Stimulated activated naive CD4-positive, alpha-beta T cell treated with Interleukin-2 at 50 U/mL for 16 hours (primary cell): ENCODE measurements around the gene GON4L.
"Not testable (repeated sequence)": the region's sequence is repeated elsewhere in the genome, so short reads cannot be mapped to it uniquely, and the experiment has no call there.

Experiments used
- DNase-seq: peaks from one replicate; lab custom pipeline; 2025; lab: John Stamatoyannopoulos, UW

Gene GON4L

DNA sequence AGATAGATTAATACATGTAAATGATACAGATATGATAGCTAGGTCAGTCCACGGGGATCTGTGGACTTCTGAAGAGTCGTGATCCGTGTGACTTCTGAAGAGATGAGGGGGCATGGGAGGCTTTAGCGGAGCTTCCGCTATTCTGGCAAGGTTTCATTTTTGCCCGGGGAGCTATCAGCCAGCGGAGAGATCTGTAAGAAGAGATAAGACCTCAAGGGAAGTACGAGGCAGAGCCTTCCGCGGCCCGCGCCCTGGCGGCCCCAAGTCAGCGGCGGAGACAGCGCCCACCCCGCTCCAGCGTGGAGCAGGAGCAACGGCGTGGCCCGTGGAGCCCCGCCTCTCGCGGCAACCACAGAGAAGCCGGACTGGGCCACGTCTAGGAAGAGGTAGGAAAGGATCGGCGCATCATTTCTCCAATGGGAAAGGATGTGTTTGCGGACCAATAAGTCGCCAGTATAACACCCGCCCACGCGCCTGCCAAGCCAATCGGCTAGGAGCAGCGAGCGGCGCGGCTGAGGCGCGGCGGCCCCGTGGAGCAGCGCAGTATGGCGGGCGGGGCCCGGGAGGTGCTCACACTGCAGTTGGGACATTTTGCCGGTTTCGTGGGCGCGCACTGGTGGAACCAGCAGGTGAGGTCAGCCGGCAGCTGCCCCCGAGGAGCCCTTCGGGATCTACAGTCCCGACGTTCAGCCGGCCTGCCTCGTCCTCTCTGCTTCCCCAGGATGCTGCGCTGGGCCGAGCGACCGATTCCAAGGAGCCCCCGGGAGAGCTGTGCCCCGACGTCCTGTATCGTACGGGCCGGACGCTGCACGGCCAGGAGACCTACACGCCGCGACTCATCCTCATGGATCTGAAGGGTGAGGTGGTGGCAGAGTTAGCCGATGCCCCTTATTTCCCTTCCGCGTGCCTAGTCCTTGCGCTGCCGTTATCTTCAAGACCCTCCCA is 111.5 kb downstream of the GON4L start:
- DNase-seq: peak; percentile 97

DNA sequence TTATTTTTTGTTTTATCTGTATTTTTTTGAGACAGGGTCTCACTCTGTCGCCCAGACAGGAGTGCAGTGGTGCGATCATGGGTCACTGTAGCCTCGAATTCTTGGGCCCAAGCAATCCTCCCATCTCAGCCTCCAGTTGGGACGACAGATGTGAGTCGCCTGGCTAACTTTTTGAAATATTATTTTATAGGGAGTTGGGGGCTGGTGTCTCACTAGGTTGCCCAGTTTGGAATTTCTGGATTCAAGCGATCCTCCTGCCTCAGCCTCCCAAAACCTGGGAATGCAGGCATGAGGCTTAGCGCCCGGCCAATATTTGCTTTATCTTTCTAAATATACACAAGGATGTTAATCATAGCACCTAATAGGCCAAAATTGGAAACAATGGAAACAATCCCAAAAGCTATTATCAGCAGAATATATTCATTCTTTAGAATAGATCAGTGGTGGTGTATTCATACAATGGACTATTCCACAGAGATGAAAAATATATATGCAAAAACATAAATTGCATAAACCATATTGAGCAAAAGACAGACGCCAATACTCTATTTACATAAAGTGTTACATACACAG is 112.2 kb downstream of the GON4L start:
- DNase-seq: no peak

DNA sequence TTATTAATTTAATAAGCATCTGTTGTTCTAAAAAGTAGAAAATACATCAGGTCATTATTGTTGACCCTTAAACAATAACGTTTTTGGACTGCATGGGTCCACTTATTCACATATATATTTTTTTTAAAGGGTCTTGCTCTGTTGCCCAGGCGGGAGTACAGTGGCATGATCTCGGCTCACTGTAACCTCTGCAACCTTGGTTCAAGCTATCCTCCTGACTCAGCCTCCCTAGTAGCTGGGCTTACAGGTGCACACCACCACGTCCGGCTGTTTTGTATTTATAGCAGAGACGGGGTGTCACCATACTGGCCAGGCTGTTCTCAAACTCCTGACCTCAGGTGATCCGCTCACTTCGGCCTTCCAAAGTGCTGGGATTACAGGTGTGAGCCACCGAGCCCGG is 115.1 kb downstream of the GON4L start:
- DNase-seq: no peak

DNA sequence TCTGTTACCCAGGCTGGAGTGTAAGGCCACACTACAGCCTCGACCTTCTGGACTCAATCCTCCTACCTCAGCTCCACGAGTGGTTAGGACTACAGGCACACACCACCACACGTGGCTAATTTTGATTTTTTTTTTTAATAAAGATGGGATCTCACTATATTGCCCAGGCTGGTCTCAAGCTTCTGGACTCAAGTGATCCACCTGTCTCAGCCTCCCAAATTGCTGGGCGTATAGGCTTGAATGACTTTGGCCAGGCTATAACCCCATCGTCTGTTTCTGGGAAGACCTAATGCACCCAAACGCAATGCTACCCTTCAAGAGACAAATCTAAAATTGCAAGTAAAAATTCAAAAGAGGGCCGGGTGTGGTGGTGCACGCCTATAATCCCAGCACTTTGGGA is 116.0 kb downstream of the GON4L start:
- no peak for DNase-seq

DNA sequence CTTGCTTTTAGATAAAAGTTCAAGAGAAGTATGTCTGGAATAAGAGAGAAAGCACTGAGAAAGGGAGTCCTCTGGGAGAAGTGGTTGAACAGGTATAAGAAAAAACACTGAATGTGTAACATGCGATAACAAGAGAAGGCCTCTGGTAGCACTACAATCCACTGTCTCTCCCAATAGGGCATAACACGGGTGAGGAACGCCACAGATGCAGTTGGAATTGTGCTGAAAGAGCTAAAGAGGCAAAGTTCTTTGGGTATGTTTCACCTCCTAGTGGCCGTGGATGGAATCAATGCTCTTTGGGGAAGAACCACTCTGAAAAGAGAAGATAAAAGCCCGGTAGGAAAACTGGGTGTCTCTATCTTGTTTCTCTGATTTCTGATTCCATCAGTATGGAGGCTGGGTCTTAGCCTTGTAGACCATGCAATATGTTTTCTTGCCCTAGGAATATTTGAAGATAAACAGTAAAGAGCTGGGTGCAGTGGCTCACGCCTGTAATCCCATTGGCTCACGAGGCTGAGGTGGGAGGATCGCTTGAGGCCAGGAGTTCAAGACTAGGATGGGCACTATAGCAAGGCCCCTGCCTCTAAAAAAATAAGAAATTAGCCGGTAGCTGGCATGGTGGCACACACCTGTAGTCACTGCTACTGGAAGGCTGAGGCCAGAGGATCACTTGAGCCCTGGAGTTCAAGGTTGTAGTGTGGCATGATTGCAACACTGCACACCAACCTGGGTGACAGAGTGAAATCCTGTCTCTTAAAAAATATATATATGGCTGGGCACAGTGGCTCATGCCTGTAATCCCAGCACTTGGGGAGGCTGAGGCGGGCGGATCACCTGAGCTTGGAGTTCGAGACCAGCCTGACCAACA is 127.7 kb downstream of the GON4L start:
- DNase-seq: peak; percentile 6

DNA sequence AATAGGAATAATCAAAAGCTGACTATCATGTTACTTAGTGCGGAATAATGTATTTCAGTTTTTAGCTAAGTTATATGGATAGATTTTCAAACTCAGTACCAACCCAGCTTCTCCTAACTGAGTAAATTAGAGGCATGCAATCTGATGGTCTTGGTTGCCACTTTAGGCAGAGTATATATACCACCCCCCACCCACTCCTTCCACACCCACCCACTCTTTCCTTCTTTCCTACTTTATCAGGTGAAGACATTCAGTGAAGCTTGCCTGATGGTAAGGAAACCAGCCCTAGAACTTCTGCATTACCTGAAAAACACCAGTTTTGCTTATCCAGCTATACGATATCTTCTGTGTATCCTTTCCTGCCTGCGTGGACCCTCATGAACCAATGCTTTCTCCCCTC is 131.9 kb downstream of the GON4L start:
- no peak for DNase-seq

DNA sequence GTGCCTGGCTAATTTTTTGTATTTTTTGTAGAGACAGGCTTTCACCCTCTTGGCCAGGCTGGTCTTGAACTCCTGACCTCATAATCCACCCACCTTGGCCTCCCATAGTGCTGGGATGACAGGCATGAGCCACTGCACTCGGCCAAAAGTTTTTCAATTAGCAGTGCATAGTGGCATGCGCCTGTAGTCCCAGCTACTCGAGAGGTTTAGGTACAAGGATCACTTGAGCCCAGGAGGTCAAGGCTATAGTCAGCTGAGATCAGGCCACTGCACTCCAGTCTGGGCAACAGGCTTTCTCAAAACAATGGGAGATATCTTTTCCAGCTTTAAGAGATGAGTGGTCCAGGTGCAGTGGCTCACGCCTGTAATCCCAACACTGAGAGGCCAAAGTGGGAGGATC is 137.3 kb downstream of the GON4L start:
- no peak for DNase-seq

DNA sequence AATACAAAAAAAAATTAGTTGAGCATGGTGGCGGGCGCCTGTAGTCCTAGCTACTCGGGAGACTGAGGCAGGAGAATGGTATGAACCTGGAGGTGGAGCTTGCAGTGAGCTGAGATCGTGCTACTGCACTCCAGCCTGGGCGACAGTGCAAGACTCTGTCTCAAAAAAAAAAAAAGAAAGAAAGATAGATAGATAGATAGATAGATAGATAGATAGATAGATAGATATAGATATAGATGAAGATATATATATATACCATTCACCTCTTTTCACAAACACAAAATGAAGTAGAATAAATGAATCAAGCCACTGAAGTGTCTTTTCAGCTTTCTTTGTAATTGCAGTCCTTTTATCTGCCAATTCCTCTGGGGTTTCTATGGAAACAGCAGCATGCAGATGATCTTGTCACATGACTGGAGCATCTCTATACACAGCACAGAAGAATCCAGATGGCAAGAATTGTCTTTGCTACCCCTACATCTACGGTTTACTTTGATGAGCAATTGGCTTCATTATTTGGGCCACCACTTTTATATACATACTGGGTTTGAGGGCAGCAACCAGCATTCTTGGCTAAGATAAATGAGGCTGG is 138.4 kb downstream of the GON4L start:
- DNase-seq: not testable (repeated sequence)

DNA sequence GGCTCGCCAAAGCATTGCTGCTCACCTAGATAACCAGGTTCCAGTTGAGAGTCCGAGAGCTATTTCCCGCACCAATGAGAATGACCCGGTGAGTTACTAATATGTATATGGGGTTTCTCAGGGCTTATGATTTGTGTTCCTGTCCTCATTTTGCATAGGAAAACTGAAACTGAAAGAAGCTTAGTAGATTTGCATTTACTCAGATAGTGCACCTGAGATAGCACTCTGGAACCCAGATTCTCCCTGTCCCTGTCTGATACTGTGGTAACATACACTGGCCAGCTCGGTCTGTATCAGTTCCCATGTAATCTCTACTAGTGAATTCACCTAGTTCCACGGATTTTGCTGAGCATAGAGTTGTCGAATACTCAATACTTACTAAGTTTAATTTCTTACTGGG is 140.0 kb downstream of the GON4L start:
- no peak for DNase-seq

DNA sequence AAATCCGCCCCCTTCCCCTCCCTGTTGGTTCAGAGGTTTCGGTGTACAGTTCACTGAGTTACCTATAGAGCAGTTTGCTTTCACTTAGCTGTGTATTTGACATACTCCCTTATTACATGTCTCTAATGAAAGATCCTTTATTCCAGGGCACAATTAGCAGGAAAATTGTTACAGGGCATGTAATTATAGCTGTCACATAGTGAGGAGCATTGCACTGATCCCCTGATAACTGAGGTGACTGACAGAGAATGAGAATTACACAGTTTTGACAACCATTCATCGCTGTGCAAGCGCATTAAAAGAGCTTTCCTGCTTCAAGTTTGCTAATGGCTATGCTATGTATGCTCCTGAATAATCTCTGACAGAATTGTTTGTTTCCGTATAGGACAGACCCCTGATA is 141.2 kb downstream of the GON4L start:
- no peak for DNase-seq

DNA sequence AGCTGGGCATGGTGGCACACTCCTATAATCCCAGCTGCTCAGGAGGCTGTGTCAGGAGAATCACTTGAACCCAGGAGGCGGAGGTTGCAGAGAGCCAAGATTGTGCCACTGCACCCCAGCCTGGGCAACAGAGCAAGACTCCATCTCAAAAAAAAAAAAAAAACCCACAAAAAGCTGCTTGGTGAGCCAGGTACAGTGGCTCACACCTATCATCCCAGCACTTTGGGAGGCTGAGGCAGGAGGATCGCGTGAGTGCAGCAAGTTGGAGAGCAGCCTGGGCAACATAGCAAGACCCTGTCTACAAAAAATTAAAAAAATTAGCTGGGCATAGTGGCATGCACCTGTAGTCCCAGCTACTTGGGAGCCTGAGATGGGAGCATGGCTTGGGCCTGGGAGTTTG is 142.0 kb downstream of the GON4L start:
- DNase-seq: not testable (repeated sequence)

DNA sequence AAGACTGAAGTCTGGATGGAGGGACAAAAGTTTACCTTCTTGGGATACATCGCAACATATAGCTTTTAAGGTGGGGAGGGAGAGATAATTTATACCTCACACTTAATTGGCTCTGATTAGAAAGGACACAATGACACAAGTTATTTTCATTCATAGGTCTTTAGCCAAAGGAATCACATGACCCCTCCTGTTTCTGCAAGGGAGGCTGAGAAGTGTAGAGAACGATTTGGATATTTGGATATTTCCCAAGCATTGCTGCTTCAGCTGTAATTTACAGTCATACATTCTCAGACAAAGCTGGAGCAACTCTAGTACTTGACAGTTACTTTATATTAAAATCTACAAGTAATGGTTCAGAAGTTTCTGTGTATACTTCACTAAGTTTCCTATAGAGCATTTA is 143.9 kb downstream of the GON4L start:
- no peak for DNase-seq

DNA sequence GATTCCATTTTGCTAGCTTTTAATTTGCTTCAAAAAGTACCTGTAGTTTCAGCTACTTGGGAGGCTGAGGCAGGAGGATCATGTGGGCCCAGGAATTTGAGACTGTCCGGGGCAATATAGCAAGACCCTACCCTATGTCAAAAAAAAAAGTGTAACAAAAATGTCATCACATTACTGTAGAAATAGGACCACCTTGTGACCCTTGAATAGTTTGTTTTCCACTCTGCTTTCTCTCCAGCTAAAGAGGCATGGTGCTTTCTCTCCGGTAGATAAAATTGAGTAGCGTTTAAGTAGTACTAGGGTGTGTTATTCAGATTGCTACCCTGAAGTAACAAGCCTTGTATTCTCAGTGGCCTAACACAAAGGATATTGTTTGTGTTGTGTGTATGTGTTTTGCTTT is 144.4 kb downstream of the GON4L start:
- DNase-seq: not testable (repeated sequence)

DNA sequence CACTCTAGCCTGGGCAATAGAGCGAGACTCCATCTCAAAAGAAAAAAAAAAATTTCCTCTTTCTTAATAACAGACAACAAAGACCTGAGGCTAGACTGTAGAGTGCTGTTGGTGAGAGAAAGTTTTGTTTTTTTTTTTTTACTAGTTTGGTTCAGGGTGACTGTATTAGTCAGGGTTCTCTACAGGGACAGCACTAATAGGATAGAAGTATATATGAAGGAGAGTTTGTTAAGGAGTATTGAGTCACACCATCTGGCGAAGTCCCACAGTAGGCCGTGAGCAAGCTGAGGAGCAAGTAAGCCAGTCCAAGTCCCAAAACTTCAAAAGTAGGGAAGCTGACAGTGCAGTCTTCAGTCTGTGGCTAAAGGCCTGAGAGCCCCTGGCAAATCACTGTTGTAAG is 145.6 kb downstream of the GON4L start:
- DNase-seq: not testable (repeated sequence)

DNA sequence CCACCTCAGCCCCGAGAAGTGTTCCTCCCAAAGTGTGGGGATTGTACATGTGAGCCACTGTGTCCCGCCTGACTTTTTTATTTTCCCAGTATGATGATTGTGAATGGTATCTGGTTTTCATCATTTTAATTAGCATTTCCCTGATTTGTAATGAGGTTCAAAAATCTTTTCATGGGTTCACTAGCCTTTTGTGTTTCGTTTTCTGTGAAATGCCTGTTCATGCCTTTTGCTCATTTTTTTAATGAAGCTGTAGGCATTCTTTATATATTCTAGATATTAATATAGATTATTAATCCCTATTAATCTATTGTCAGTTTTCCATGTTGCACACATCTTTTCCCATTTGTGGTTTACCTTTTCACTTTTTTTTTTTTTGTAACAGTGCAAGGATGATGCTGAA is 147.6 kb downstream of the GON4L start:
- DNase-seq: no peak

DNA sequence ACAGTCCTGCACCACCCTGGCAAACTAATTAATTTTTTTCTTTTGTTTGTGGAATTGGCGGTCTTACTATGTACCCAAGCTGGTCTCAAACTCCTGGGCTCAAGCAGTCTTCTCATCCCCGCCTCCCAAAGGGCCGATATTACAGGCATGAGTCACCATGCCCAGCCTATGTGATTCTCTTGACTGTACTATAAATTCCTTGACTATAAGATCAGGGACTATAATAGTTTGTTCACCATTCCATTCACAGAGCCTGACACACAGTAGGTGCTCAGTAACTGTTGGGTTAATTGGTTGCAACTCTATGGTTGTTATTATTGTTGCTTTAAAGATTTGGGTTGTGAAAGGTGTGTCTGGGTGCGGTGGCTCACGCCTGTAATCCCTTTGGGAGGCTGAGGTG is 150.9 kb downstream of the GON4L start:
- no peak for DNase-seq

DNA sequence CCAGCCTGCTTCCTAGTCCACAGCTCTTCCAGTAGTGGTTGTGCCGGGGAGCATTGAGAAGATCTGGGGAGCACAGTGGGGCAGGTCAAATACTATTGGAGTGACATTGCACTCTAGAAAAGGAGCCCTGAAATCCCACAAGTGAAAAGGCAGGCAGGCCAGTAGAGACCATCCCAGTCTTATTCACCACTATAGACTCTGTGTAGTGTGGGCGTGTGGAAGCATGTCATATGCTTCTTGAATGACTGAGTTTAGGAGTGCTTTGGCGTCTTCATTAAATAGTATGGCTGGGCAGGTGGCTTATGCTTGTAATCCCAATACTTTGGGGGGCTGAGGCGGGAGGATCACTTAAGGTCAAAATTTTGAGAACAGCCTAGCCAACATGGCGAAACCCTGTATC is 152.6 kb downstream of the GON4L start:
- DNase-seq: not testable (repeated sequence)

DNA sequence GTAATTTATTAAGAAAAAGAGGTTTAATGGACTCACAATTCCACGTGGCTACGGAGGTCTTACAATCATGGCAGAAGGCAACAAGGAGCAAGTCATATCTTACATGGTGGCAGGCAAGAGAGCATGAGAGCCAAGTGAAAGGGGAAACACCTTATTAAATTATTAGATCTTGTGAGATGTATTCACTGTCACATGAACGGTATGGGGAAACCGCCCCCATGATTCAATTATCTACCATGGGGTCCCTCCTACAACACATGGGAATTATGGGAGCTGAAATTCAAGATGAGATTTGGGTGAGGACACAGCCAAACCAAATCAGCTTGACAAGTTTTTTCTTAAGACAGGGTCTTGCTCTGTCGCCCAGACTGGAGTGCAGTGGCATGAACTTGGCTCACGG is 153.8 kb downstream of the GON4L start:
- no peak for DNase-seq

DNA sequence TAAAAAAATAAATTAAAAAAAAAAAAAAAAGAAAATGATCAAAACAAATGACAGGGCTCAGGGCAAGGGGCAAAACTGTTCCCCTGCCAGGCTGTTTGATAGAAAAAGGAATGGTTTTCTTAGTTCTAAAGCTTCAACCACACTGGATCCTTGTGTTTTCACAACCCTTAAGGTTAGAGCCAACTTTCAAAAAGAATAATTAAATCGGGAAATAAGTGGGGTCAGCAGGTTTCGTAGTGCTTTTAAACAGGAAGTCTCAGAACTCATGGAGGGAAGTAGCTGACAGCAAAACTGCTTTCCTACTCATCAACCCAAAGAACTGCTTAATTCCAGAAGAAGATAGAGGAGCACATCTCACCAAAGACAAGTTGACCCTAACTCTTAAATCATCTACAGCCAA is 155.3 kb downstream of the GON4L start:
- DNase-seq: not testable (repeated sequence)
